GM23338 (cell line): ENCODE data around the gene PLEKHB1. TPM values are rescaled to one million over a fixed set of nuclear protein-coding genes. Genes with fewer than 3 reads are reported as not detected.
A peak's percentile ranks its signal among the peaks of the same experiment; 100 is the strongest.

Experiments used
- ATAC-seq: fragments of 200-7000 bp; cut with Tn5 transposase; 3 replicates; pipeline ENCODE4 v1.9.1; 2020
- DNase-seq: peaks from one replicate; pipeline ENCODE4 v3.0.0-alpha.2; 2015; ENCODE audit warnings: low spot score
- H2AFZ ChIP-seq: fragments of 200-600 bp; sonication (generic); 2 replicates; pipeline ENCODE4 v1.8.0; 2016; ENCODE audit warnings: antibody characterized with exemption, mild to moderate bottlenecking, moderate library complexity
- H3F3A ChIP-seq: fragments of 200-600 bp; sonication (generic); replicated peaks from 2 replicates; pipeline ENCODE4 v1.8.0; 2017; ENCODE audit warnings: antibody characterized with exemption, mixed run types, low read depth
- H3K27ac ChIP-seq: fragments of 200-600 bp; sonication (generic); 2 replicates; pipeline ENCODE4 v1.6.1; 2016; ENCODE audit warnings: low read depth
- H3K27me3 ChIP-seq: fragments of 200-600 bp; sonication (generic); 2 replicates; pipeline ENCODE4 v1.8.0; 2016; ENCODE audit warnings: mild to moderate bottlenecking, mixed run types, moderate library complexity; ENCODE audit not compliant: insufficient read depth
- H3K36me3 ChIP-seq: fragments of 200-600 bp; sonication (generic); 2 replicates; pipeline ENCODE4 v1.8.0; 2016; ENCODE audit warnings: mild to moderate bottlenecking; ENCODE audit not compliant: insufficient read depth
- H3K4me1 ChIP-seq: fragments of 200-600 bp; sonication (generic); 2 replicates; pipeline ENCODE4 v1.8.0; 2016; ENCODE audit warnings: mild to moderate bottlenecking, moderate library complexity; ENCODE audit not compliant: insufficient read depth
- H3K4me2 ChIP-seq: fragments of 200-600 bp; sonication (generic); 2 replicates; pipeline ENCODE4 v1.7.1; 2017; ENCODE audit warnings: mixed run types
- H3K4me3 ChIP-seq: fragments of 200-600 bp; sonication (generic); 2 replicates; pipeline ENCODE4 v1.6.1; 2016; ENCODE audit warnings: mixed run types
- H3K79me2 ChIP-seq: fragments of 200-600 bp; sonication (generic); replicated peaks from 2 replicates; pipeline ENCODE4 v1.8.0; 2017; ENCODE audit warnings: mild to moderate bottlenecking; ENCODE audit not compliant: insufficient read depth
- H3K9me2 ChIP-seq: fragments of 200-600 bp; sonication (generic); 2 replicates; pipeline ENCODE4 v1.8.0; 2017; ENCODE audit not compliant: insufficient read depth
- H4K20me1 ChIP-seq: fragments of 200-600 bp; sonication (generic); replicated peaks from 2 replicates; pipeline ENCODE4 v1.8.0; 2017; ENCODE audit warnings: mild to moderate bottlenecking; ENCODE audit not compliant: insufficient read depth
- H3K27ac Mint-ChIP-seq: 2 replicates; pipeline ENCODE4 v1.8.0; 2020; ENCODE audit warnings: inconsistent platforms, mild to moderate bottlenecking, moderate library complexity, mixed read lengths
- H3K27me3 Mint-ChIP-seq: 3 replicates; pipeline ENCODE4 v1.8.0; 2022; ENCODE audit warnings: low read depth, mild to moderate bottlenecking, moderate library complexity, mixed read lengths, inconsistent platforms; ENCODE audit not compliant: insufficient read depth, poor library complexity
- H3K36me3 Mint-ChIP-seq: 3 replicates; pipeline ENCODE4 v1.8.0; 2021; ENCODE audit warnings: low read depth, mild to moderate bottlenecking, inconsistent platforms, moderate library complexity, mixed read lengths
- H3K4me1 Mint-ChIP-seq: 3 replicates; pipeline ENCODE4 v1.8.0; 2020; ENCODE audit warnings: mild to moderate bottlenecking, inconsistent platforms, mixed read lengths
- H3K4me3 Mint-ChIP-seq: 3 replicates; pipeline ENCODE4 v1.8.0; 2021; ENCODE audit warnings: moderate library complexity, mild to moderate bottlenecking, inconsistent platforms, mixed read lengths
- H3K9me3 Mint-ChIP-seq: 3 replicates; pipeline ENCODE4 v1.8.0; 2020; ENCODE audit warnings: moderate library complexity, mild to moderate bottlenecking, inconsistent platforms, mixed read lengths
- CREB1 ChIP-seq: fragments of 250-450 bp; sonication (Bioruptor Pico); IDR thresholded peaks from 2 replicates; pipeline ENCODE4 v1.5.0; 2020; ENCODE audit warnings: low read depth, mild to moderate bottlenecking, moderate library complexity
- EZH2phosphoT487 ChIP-seq: fragments of 200-600 bp; sonication (generic); IDR thresholded peaks from one replicate; pipeline ENCODE4 v1.8.1; 2018; ENCODE audit warnings: antibody characterized with exemption; ENCODE audit not compliant: unreplicated experiment
- JUNB ChIP-seq: IDR thresholded peaks from one replicate; pipeline ENCODE4 v1.6.1; 2016; ENCODE audit warnings: antibody characterized with exemption; ENCODE audit not compliant: unreplicated experiment
- NANOG ChIP-seq: IDR thresholded peaks from 2 replicates; pipeline ENCODE4 v1.6.1; 2016; ENCODE audit warnings: antibody characterized with exemption, borderline replicate concordance
- POLR2AphosphoS5 ChIP-seq: IDR thresholded peaks from 2 replicates; pipeline ENCODE4 v1.6.1; 2016; ENCODE audit warnings: antibody characterized with exemption, low read depth
- ZNF114 ChIP-seq: fragments of 250-450 bp; sonication (Bioruptor Pico); IDR thresholded peaks from 2 replicates; pipeline ENCODE4 v1.5.0; 2020; ENCODE audit warnings: mild to moderate bottlenecking, moderate library complexity
- ZNF331 ChIP-seq: fragments of 250-450 bp; sonication (Bioruptor Pico); IDR thresholded peaks from 2 replicates; pipeline ENCODE4 v1.5.0; 2020; ENCODE audit warnings: low read depth, mild to moderate bottlenecking, moderate library complexity
- polyA plus RNA-seq: library from polyadenylated mRNA; unstranded; fragments of >200 nt; fragmentation: Nextera tagmentation; extraction: Ambion mirVana; gene quantifications from 2 replicates; pipeline ENCODE4 v1.2.1, GENCODE V29; 2016
- total RNA-seq: library from RNA; depleted of rRNA; stranded (reverse); fragments of >200 nt; shearing (Covaris generic); gene quantifications from 2 replicates; pipeline ENCODE4 v1.2.3, GENCODE V29; 2014
- TF ChIP-seq, protein P1 (sequence below): fragments of 250-450 bp; sonication (Bioruptor Pico); IDR thresholded peaks from 2 replicates; pipeline ENCODE4 v1.5.0; 2020; ENCODE audit warnings: mild to moderate bottlenecking, moderate library complexity
- TF ChIP-seq, protein P2 (sequence below): IDR thresholded peaks from one replicate; pipeline ENCODE4 v1.6.1; 2018; ENCODE audit warnings: antibody characterized with exemption; ENCODE audit not compliant: unreplicated experiment
- TF ChIP-seq, protein P3 (sequence below), 2 experiments: fragments of 200-600 bp in 1 of 2; sonication (generic) in 1 of 2; conservative IDR thresholded peaks; 2 replicates each; pipeline versions ENCODE4 v1.5.1 to v1.6.1; 2016 to 2017; ENCODE audit warnings: antibody characterized with exemption in 2 of 2, low read depth in 2 of 2, mild to moderate bottlenecking in 2 of 2, moderate library complexity in 1 of 2
- TF ChIP-seq, protein P4 (sequence below): IDR thresholded peaks from 2 replicates; pipeline ENCODE4 v1.6.1; 2016; ENCODE audit warnings: antibody characterized with exemption

PLEKHB1 gene
- total and polyA plus RNA-seq, 2 experiments from 2014 or later: 20.1 to 20.8 TPM

DNA sequence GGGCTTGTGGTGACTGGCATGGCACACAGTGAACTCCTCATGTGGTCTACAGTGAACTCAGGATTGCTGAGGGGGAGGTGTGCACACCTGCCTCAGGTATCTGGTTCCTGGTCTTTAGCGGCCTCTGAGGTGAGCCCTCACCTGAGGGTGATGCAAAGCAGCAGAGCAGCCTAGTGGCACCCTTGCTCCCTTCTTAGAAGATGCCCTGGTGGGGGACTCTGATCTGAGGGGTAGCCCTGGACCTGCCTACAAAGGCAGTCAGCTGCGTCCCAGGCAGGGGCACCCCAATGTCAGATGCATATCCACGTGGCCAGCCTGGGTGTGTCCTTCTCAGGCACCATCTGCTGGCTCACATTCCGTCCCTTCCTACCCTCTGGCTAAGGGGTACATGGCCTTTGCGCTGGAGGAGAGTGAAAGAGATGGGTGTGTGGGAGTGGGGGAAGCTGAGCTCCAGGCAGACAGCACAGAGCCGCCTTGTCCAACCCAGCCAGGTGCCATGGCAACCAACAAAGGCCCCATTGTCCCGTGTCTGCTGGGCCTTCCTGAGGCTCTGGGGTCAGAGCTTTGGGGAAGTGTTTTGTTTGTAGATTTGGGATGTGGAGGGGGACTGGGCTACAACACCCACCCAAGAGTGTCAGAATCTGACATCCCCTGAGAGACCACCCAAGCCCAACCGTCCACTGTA lies 5.8 kb downstream of the PLEKHB1 start:
- Mint-ChIP-seq H3K4me3 (no peak overlapping the region), H3K27me3 (peaks cover 10% of the 10 kb centered on the region), H3K27ac (no peak overlapping the region), H3K36me3 (no peaks in the 10 kb centered on the region), H3K4me1 (peaks cover 32% of the 10 kb centered on the region), H3K9me3 (no peaks in the 10 kb centered on the region)
- TF ChIP-seq JUNB: no peak
- TF ChIP-seq, protein P1, sequence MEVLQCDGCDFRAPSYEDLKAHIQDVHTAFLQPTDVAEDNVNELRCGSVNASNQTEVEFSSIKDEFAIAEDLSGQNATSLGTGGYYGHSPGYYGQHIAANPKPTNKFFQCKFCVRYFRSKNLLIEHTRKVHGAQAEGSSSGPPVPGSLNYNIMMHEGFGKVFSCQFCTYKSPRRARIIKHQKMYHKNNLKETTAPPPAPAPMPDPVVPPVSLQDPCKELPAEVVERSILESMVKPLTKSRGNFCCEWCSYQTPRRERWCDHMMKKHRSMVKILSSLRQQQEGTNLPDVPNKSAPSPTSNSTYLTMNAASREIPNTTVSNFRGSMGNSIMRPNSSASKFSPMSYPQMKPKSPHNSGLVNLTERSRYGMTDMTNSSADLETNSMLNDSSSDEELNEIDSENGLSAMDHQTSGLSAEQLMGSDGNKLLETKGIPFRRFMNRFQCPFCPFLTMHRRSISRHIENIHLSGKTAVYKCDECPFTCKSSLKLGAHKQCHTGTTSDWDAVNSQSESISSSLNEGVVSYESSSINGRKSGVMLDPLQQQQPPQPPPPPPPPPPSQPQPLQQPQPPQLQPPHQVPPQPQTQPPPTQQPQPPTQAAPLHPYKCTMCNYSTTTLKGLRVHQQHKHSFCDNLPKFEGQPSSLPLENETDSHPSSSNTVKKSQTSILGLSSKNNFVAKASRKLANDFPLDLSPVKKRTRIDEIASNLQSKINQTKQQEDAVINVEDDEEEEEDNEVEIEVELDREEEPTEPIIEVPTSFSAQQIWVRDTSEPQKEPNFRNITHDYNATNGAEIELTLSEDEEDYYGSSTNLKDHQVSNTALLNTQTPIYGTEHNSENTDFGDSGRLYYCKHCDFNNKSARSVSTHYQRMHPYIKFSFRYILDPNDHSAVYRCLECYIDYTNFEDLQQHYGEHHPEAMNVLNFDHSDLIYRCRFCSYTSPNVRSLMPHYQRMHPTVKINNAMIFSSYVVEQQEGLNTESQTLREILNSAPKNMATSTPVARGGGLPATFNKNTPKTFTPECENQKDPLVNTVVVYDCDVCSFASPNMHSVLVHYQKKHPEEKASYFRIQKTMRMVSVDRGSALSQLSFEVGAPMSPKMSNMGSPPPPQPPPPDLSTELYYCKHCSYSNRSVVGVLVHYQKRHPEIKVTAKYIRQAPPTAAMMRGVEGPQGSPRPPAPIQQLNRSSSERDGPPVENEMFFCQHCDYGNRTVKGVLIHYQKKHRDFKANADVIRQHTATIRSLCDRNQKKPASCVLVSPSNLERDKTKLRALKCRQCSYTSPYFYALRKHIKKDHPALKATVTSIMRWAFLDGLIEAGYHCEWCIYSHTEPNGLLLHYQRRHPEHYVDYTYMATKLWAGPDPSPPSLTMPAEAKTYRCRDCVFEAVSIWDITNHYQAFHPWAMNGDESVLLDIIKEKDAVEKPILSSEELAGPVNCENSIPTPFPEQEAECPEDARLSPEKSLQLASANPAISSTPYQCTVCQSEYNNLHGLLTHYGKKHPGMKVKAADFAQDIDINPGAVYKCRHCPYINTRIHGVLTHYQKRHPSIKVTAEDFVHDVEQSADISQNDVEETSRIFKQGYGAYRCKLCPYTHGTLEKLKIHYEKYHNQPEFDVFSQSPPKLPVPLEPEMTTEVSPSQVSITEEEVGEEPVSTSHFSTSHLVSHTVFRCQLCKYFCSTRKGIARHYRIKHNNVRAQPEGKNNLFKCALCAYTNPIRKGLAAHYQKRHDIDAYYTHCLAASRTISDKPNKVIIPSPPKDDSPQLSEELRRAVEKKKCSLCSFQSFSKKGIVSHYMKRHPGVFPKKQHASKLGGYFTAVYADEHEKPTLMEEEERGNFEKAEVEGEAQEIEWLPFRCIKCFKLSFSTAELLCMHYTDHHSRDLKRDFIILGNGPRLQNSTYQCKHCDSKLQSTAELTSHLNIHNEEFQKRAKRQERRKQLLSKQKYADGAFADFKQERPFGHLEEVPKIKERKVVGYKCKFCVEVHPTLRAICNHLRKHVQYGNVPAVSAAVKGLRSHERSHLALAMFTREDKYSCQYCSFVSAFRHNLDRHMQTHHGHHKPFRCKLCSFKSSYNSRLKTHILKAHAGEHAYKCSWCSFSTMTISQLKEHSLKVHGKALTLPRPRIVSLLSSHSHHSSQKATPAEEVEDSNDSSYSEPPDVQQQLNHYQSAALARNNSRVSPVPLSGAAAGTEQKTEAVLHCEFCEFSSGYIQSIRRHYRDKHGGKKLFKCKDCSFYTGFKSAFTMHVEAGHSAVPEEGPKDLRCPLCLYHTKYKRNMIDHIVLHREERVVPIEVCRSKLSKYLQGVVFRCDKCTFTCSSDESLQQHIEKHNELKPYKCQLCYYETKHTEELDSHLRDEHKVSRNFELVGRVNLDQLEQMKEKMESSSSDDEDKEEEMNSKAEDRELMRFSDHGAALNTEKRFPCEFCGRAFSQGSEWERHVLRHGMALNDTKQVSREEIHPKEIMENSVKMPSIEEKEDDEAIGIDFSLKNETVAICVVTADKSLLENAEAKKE (CRISPR knock-in tag): no peak
- TF ChIP-seq, protein P2, sequence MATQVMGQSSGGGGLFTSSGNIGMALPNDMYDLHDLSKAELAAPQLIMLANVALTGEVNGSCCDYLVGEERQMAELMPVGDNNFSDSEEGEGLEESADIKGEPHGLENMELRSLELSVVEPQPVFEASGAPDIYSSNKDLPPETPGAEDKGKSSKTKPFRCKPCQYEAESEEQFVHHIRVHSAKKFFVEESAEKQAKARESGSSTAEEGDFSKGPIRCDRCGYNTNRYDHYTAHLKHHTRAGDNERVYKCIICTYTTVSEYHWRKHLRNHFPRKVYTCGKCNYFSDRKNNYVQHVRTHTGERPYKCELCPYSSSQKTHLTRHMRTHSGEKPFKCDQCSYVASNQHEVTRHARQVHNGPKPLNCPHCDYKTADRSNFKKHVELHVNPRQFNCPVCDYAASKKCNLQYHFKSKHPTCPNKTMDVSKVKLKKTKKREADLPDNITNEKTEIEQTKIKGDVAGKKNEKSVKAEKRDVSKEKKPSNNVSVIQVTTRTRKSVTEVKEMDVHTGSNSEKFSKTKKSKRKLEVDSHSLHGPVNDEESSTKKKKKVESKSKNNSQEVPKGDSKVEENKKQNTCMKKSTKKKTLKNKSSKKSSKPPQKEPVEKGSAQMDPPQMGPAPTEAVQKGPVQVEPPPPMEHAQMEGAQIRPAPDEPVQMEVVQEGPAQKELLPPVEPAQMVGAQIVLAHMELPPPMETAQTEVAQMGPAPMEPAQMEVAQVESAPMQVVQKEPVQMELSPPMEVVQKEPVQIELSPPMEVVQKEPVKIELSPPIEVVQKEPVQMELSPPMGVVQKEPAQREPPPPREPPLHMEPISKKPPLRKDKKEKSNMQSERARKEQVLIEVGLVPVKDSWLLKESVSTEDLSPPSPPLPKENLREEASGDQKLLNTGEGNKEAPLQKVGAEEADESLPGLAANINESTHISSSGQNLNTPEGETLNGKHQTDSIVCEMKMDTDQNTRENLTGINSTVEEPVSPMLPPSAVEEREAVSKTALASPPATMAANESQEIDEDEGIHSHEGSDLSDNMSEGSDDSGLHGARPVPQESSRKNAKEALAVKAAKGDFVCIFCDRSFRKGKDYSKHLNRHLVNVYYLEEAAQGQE: no peak
- TF ChIP-seq, protein P3, sequence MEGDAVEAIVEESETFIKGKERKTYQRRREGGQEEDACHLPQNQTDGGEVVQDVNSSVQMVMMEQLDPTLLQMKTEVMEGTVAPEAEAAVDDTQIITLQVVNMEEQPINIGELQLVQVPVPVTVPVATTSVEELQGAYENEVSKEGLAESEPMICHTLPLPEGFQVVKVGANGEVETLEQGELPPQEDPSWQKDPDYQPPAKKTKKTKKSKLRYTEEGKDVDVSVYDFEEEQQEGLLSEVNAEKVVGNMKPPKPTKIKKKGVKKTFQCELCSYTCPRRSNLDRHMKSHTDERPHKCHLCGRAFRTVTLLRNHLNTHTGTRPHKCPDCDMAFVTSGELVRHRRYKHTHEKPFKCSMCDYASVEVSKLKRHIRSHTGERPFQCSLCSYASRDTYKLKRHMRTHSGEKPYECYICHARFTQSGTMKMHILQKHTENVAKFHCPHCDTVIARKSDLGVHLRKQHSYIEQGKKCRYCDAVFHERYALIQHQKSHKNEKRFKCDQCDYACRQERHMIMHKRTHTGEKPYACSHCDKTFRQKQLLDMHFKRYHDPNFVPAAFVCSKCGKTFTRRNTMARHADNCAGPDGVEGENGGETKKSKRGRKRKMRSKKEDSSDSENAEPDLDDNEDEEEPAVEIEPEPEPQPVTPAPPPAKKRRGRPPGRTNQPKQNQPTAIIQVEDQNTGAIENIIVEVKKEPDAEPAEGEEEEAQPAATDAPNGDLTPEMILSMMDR (conservative IDR thresholded peaks at IDR 0.05; ENCODE audit: low read depth in 2 of 2): no peak
- TF ChIP-seq, protein P4, sequence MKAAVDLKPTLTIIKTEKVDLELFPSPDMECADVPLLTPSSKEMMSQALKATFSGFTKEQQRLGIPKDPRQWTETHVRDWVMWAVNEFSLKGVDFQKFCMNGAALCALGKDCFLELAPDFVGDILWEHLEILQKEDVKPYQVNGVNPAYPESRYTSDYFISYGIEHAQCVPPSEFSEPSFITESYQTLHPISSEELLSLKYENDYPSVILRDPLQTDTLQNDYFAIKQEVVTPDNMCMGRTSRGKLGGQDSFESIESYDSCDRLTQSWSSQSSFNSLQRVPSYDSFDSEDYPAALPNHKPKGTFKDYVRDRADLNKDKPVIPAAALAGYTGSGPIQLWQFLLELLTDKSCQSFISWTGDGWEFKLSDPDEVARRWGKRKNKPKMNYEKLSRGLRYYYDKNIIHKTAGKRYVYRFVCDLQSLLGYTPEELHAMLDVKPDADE: no peak
- no peak for TF ChIP-seq POLR2AphosphoS5
- no peak for TF ChIP-seq CREB1 (CRISPR knock-in tag)
- TF ChIP-seq NANOG: no peak
- no peak for TF ChIP-seq EZH2phosphoT487
- TF ChIP-seq ZNF114 (CRISPR knock-in tag): no peak
- TF ChIP-seq ZNF331 (CRISPR knock-in tag): no peak
- Histone ChIP-seq H3K4me1 (peaks cover 11% of the 10 kb centered on the region), H3K4me2 (no peak overlapping the region), H3K27ac (no peak overlapping the region), H3K79me2 (no peaks in the 10 kb centered on the region), H3K36me3 (no peaks in the 10 kb centered on the region), H3K27me3 (peaks cover 8% of the 10 kb centered on the region; the same call in 1 of the 2 replicates), H4K20me1 (no peaks in the 10 kb centered on the region; the same call in 1 of the 2 replicates), H3K4me3 (no peak overlapping the region), H2AFZ (no peak overlapping the region), H3K9me2 (no peaks in the 10 kb centered on the region), H3F3A (0 out of 2 replicates have a peak, but pooled peaks cover 5% of the 10 kb centered on the region)
- ATAC-seq: peak; percentile 48
- peak; percentile 43 for DNase-seq
